ENCODE results near the gene CFAP53.

DNA sequence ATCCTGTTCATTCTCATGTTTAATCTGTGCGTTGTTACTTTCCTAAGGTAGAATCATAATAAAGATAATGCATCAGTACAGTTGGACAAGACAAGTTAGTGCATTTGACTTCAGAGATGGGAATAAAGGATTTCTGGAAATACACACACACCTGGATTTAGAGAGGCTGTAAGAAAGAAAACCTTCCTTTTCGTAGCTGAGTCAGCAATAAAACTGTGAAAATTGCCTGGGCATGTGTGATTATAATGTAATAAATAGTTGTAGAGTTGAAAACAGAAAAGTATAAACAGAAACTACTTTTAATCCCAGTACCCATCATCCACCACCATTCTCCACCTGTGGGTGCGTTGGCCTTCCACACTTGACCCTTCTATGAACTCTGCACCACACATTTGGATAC is 15.4 kb downstream of the CFAP53 start:
- TF ChIP-seq FOXA1 (IDR thresholded peaks at IDR 0.05) (no peak), ELF4 (IDR thresholded peaks at IDR 0.05) (no peak), BHLHE40 (IDR thresholded peaks at IDR 0.05; ENCODE audit: borderline replicate concordance) (no peak)
